ENCODE measurements around the gene OR52H1.

OR52H1 gene

GRCh38 chr11:5507177-5507932 lies 41.0 kb downstream of the OR52H1 start:
- no peak overlapping the region for H3K27ac ChIP-seq (ENCODE audit: low read depth, low read length)
- H3K36me3 ChIP-seq (ENCODE audit: insufficient read depth, low read length), result no peaks in the 10 kb centered on the region
- no peak overlapping the region for H3K4me3 ChIP-seq (ENCODE audit: low read depth in 1 of 2, low read length in 2 of 2)
- no peaks in the 10 kb centered on the region for H3K4me1 ChIP-seq (ENCODE audit: insufficient read depth, low read length)
- no peak overlapping the region for H3K9ac ChIP-seq (ENCODE audit: low read length)
- H3K9me3 ChIP-seq (ENCODE audit: low read length), result no peaks in the 10 kb centered on the region
- no peaks in the 10 kb centered on the region for H3K27me3 ChIP-seq (ENCODE audit: control insufficient read depth in 1 of 2, insufficient read depth in 2 of 2, low read length in 2 of 2)

GRCh38 chr11:5505363-5506048 lies 42.8 kb downstream of the OR52H1 start:
- H3K9me3 ChIP-seq (ENCODE audit: low read length), result no peaks in the 10 kb centered on the region
- H3K27ac ChIP-seq (ENCODE audit: low read depth, low read length), result no peak overlapping the region
- H3K27me3 ChIP-seq (ENCODE audit: control insufficient read depth in 1 of 2, insufficient read depth in 2 of 2, low read length in 2 of 2), result no peaks in the 10 kb centered on the region
- no peaks in the 10 kb centered on the region for H3K4me1 ChIP-seq (ENCODE audit: insufficient read depth, low read length)
- no peak overlapping the region for H3K4me3 ChIP-seq (ENCODE audit: low read depth in 1 of 2, low read length in 2 of 2)
- H3K9ac ChIP-seq (ENCODE audit: low read length), result no peak overlapping the region
- no peaks in the 10 kb centered on the region for H3K36me3 ChIP-seq (ENCODE audit: insufficient read depth, low read length)

GRCh38 chr11:5504403-5504921 lies 43.9 kb downstream of the OR52H1 start:
- Histone ChIP-seq H3K27me3 (ENCODE audit: control insufficient read depth in 1 of 2, insufficient read depth in 2 of 2, low read length in 2 of 2) (no peaks in the 10 kb centered on the region), H3K4me3 (ENCODE audit: low read depth in 1 of 2, low read length in 2 of 2) (no peak overlapping the region), H3K4me1 (ENCODE audit: insufficient read depth, low read length) (no peaks in the 10 kb centered on the region), H3K9me3 (ENCODE audit: low read length) (no peaks in the 10 kb centered on the region), H3K9ac (ENCODE audit: low read length) (no peak overlapping the region), H3K27ac (ENCODE audit: low read depth, low read length) (no peak overlapping the region), H3K36me3 (ENCODE audit: insufficient read depth, low read length) (no peaks in the 10 kb centered on the region)

GRCh38 chr11:5500393-5500801 lies 47.9 kb downstream of the OR52H1 start:
- Histone ChIP-seq H3K9me3 (ENCODE audit: low read length) (no peaks in the 10 kb centered on the region), H3K27ac (ENCODE audit: low read depth, low read length) (no peak overlapping the region), H3K9ac (ENCODE audit: low read length) (no peak overlapping the region), H3K36me3 (ENCODE audit: insufficient read depth, low read length) (no peaks in the 10 kb centered on the region), H3K4me3 (ENCODE audit: low read depth in 1 of 2, low read length in 2 of 2) (no peak overlapping the region), H3K4me1 (ENCODE audit: insufficient read depth, low read length) (no peaks in the 10 kb centered on the region), H3K27me3 (ENCODE audit: control insufficient read depth in 1 of 2, insufficient read depth in 2 of 2, low read length in 2 of 2) (no peaks in the 10 kb centered on the region)

GRCh38 chr11:5499671-5500070 lies 48.7 kb downstream of the OR52H1 start:
- H3K27me3 ChIP-seq (ENCODE audit: control insufficient read depth in 1 of 2, insufficient read depth in 2 of 2, low read length in 2 of 2), result no peaks in the 10 kb centered on the region
- H3K9me3 ChIP-seq (ENCODE audit: low read length), result no peaks in the 10 kb centered on the region
- no peaks in the 10 kb centered on the region for H3K4me1 ChIP-seq (ENCODE audit: insufficient read depth, low read length)
- no peak overlapping the region for H3K4me3 ChIP-seq (ENCODE audit: low read depth in 1 of 2, low read length in 2 of 2)
- no peak overlapping the region for H3K27ac ChIP-seq (ENCODE audit: low read depth, low read length)
- H3K9ac ChIP-seq (ENCODE audit: low read length), result no peak overlapping the region
- H3K36me3 ChIP-seq (ENCODE audit: insufficient read depth, low read length), result no peaks in the 10 kb centered on the region

Measured in muscle layer of colon (tissue), 2 donors.